Skeletal muscle satellite cell (primary cell): ENCODE measurements around the gene SLC10A7.

Experiments used
- H3K27me3 ChIP-seq: 2 replicates; pipeline ENCODE4 v1.7.0; 2013; ENCODE audit warnings: low read length; ENCODE audit not compliant: control insufficient read depth, insufficient read depth
- H3K36me3 ChIP-seq: 2 replicates; pipeline ENCODE4 v1.7.0; 2013; ENCODE audit warnings: mild to moderate bottlenecking, control low read depth, low read length; ENCODE audit not compliant: insufficient read depth
- H3K4me1 ChIP-seq: 2 replicates; pipeline ENCODE4 v1.7.0; 2013; ENCODE audit warnings: low read length; ENCODE audit not compliant: control insufficient read depth, insufficient read depth
- H3K4me2 ChIP-seq: 2 replicates; pipeline ENCODE4 v1.7.0; 2013; ENCODE audit warnings: mild to moderate bottlenecking, low read length
- H3K4me3 ChIP-seq: 2 replicates; pipeline ENCODE4 v1.7.0; 2013; ENCODE audit warnings: low read length
- H3K9ac ChIP-seq: 2 replicates; pipeline ENCODE4 v1.7.0; 2013; ENCODE audit warnings: mild to moderate bottlenecking, low read depth, low read length, moderate library complexity
- H3K9me3 ChIP-seq: replicated peaks from 2 replicates; pipeline ENCODE4 v1.7.0; 2013; ENCODE audit warnings: mild to moderate bottlenecking, control low read depth, low read length

Gene SLC10A7

GRCh38 chr4:146273204-146273901 is 248.4 kb downstream of the SLC10A7 start:
- H3K4me1 ChIP-seq: no peaks in the 10 kb centered on the region
- no peaks in the 10 kb centered on the region for H3K36me3 ChIP-seq
- H3K4me2 ChIP-seq: no peak overlapping the region

GRCh38 chr4:146271466-146271865 is 250.3 kb downstream of the SLC10A7 start:
- Histone ChIP-seq H3K4me2 (no peak overlapping the region), H3K4me3 (no peak overlapping the region), H3K4me1 (no peaks in the 10 kb centered on the region), H3K9me3 (no peaks in the 10 kb centered on the region), H3K9ac (no peak overlapping the region), H3K36me3 (no peaks in the 10 kb centered on the region), H3K27me3 (no peaks in the 10 kb centered on the region)

More at GRCh38 chr4:146273204-146273901, 248.4 kb downstream of the SLC10A7 start:
- Histone ChIP-seq H3K9ac (no peak overlapping the region), H3K27me3 (no peaks in the 10 kb centered on the region), H3K9me3 (no peaks in the 10 kb centered on the region), H3K4me3 (no peak overlapping the region)

- no peaks in the 10 kb centered on the region for H3K27me3 ChIP-seq
- no peak overlapping the region for H3K4me2 ChIP-seq
- no peaks in the 10 kb centered on the region for H3K4me1 ChIP-seq
- no peak overlapping the region for H3K9ac ChIP-seq
- no peaks in the 10 kb centered on the region for H3K36me3 ChIP-seq
- no peaks in the 10 kb centered on the region for H3K9me3 ChIP-seq
- no peak overlapping the region for H3K4me3 ChIP-seq
Measured at GRCh38 chr4:146269228-146269653, 252.5 kb downstream of the SLC10A7 start.

GRCh38 chr4:146267826-146268225 is 253.9 kb downstream of the SLC10A7 start:
- Histone ChIP-seq H3K9ac (no peak overlapping the region), H3K9me3 (no peaks in the 10 kb centered on the region), H3K4me1 (no peaks in the 10 kb centered on the region), H3K27me3 (no peaks in the 10 kb centered on the region), H3K36me3 (no peaks in the 10 kb centered on the region), H3K4me2 (no peak overlapping the region), H3K4me3 (no peak overlapping the region)

GRCh38 chr4:146265950-146266490 is 255.7 kb downstream of the SLC10A7 start:
- Histone ChIP-seq H3K4me2 (no peak overlapping the region), H3K36me3 (no peaks in the 10 kb centered on the region), H3K4me1 (no peaks in the 10 kb centered on the region), H3K9ac (no peak overlapping the region), H3K4me3 (no peak overlapping the region), H3K9me3 (no peaks in the 10 kb centered on the region), H3K27me3 (no peaks in the 10 kb centered on the region)

GRCh38 chr4:146263793-146264192 is 257.9 kb downstream of the SLC10A7 start:
- H3K4me3 ChIP-seq: no peak overlapping the region
- H3K27me3 ChIP-seq: no peaks in the 10 kb centered on the region
- H3K9ac ChIP-seq: no peak overlapping the region
- H3K4me1 ChIP-seq: no peaks in the 10 kb centered on the region
- no peak overlapping the region for H3K4me2 ChIP-seq
- H3K36me3 ChIP-seq: no peaks in the 10 kb centered on the region
- no peaks in the 10 kb centered on the region for H3K9me3 ChIP-seq

GRCh38 chr4:146261041-146261440 is 260.7 kb downstream of the SLC10A7 start:
- Histone ChIP-seq H3K9ac (no peak overlapping the region), H3K27me3 (no peaks in the 10 kb centered on the region), H3K4me3 (no peak overlapping the region), H3K36me3 (no peaks in the 10 kb centered on the region), H3K4me1 (peaks cover 6% of the 10 kb centered on the region), H3K4me2 (no peak overlapping the region), H3K9me3 (no peaks in the 10 kb centered on the region)

GRCh38 chr4:146260521-146260920 is 261.2 kb downstream of the SLC10A7 start:
- no peak overlapping the region for H3K9ac ChIP-seq
- no peak overlapping the region for H3K4me2 ChIP-seq
- H3K4me1 ChIP-seq: peaks cover 11% of the 10 kb centered on the region
- no peak overlapping the region for H3K4me3 ChIP-seq
- H3K27me3 ChIP-seq: no peaks in the 10 kb centered on the region
- no peaks in the 10 kb centered on the region for H3K9me3 ChIP-seq
- H3K36me3 ChIP-seq: no peaks in the 10 kb centered on the region

GRCh38 chr4:146257511-146257910 is 264.2 kb downstream of the SLC10A7 start:
- Histone ChIP-seq H3K4me3 (no peak overlapping the region), H3K9ac (no peak overlapping the region), H3K9me3 (no peaks in the 10 kb centered on the region), H3K36me3 (no peaks in the 10 kb centered on the region), H3K27me3 (no peaks in the 10 kb centered on the region), H3K4me1 (peaks cover 14% of the 10 kb centered on the region), H3K4me2 (no peak overlapping the region)

- H3K36me3 ChIP-seq: no peaks in the 10 kb centered on the region
- H3K4me3 ChIP-seq: no peak overlapping the region
- no peaks in the 10 kb centered on the region for H3K9me3 ChIP-seq
- peaks cover 14% of the 10 kb centered on the region for H3K4me1 ChIP-seq
- H3K4me2 ChIP-seq: peak overlapping the region; percentile 26
- H3K9ac ChIP-seq: no peak overlapping the region
- no peaks in the 10 kb centered on the region for H3K27me3 ChIP-seq
Measured at GRCh38 chr4:146256328-146256727, 265.4 kb downstream of the SLC10A7 start.

- H3K9me3 ChIP-seq: no peaks in the 10 kb centered on the region
- peak overlapping the region; percentile 34 for H3K4me2 ChIP-seq
- no peak overlapping the region for H3K9ac ChIP-seq
- no peaks in the 10 kb centered on the region for H3K27me3 ChIP-seq
- H3K4me3 ChIP-seq: no peak overlapping the region
- no peaks in the 10 kb centered on the region for H3K36me3 ChIP-seq
- H3K4me1 ChIP-seq: peaks cover 14% of the 10 kb centered on the region
Measured at GRCh38 chr4:146255874-146256273, 265.9 kb downstream of the SLC10A7 start.

GRCh38 chr4:146255463-146255862 is 266.3 kb downstream of the SLC10A7 start:
- Histone ChIP-seq H3K9me3 (no peaks in the 10 kb centered on the region), H3K36me3 (no peaks in the 10 kb centered on the region), H3K4me1 (peaks cover 14% of the 10 kb centered on the region), H3K4me3 (no peak overlapping the region), H3K9ac (peak overlapping the region; percentile 22), H3K4me2 (peak overlapping the region; percentile 34), H3K27me3 (no peaks in the 10 kb centered on the region)
